Left cardiac atrium (tissue), 4 donors: ENCODE results near the gene SCP2. TPM values are rescaled to one million over a fixed set of nuclear protein-coding genes. Genes with fewer than 3 reads are reported as not detected.

Experiments used
- ATAC-seq, 2 donors: fragments of 200-7000 bp; cut with Tn5 transposase; one replicate each; pipeline ENCODE4 v1.9.1; 2020; ENCODE audit warnings: mild to moderate bottlenecking in 2 of 2, moderate library complexity in 2 of 2
- DNase-seq: peaks from one replicate; pipeline ENCODE4 v3.0.0-alpha.2; 2020
- intact Hi-C, 2 donors: fragments of 100-400 bp; cut with DNase I; formaldehyde crosslinking; loops; one replicate each; pipeline versions ENCODE4 v1.14.1 to v1.15.1; 2022 to 2023
- total RNA-seq, 2 donors: library from RNA; stranded (reverse); fragmentation: NEBNext Ultra II Directional; extraction: Animal tissue kit (Norgen Biotek cat#: 25700); gene quantifications; one replicate each; pipeline ENCODE4 v1.2.1, GENCODE V29; 2021
- donor health status: DM: no; HTN: yes; CAD: no.
- donor health status: DM: no; HTN: yes; CAD: no; lungs with severe emphysema.
- donor health status: DM: yes; HTN: yes; CAD: no.
- donor health status: Dilated cardiomyopathy.

SCP2 gene
- total RNA-seq, 2 donors from 2014 or later = 126 to 148 TPM

- ATAC-seq (no peak), DNase-seq (no peak)
These were observed 12.6 kb upstream of the SCP2 start for GRCh38 chr1:52914463-52914862.

GRCh38 chr1:52915211-52915854, 11.7 kb upstream of the SCP2 start:
- intact Hi-C loops = no loop called here
- DNase-seq (no peak), ATAC-seq (peak in 1 of 2 donors; percentile 35)

More at GRCh38 chr1:52914463-52914862, 12.6 kb upstream of the SCP2 start:
- intact Hi-C loops = no loop called here

- no peak for ATAC-seq
- intact Hi-C loops = no loop called here
- DNase-seq = no peak
These were observed 11.2 kb upstream of the SCP2 start for GRCh38 chr1:52915855-52916220.

GRCh38 chr1:52916241-52916975, 10.7 kb upstream of the SCP2 start:
- ATAC-seq (peak in 1 of 2 donors; percentile 4), DNase-seq (peak; percentile 26)
- intact Hi-C loops = no loop called here

- intact Hi-C loops = no loop called here
- DNase-seq (peak; percentile 47), ATAC-seq (peak in 1 of 2 donors; percentile 19)
These were observed 9.9 kb upstream of the SCP2 start for GRCh38 chr1:52917156-52917555.

- DNase-seq (no peak), ATAC-seq (no peak)
- intact Hi-C loops = no loop called here
These were observed 9.5 kb upstream of the SCP2 start for GRCh38 chr1:52917581-52917980.

GRCh38 chr1:52918201-52918600, 8.9 kb upstream of the SCP2 start:
- DNase-seq = no peak
- ATAC-seq = no peak
- intact Hi-C loops = no loop called here

- ATAC-seq = no peak
- DNase-seq = no peak
- intact Hi-C loops = no loop called here
These were observed 7.9 kb upstream of the SCP2 start for GRCh38 chr1:52919051-52919722.

- intact Hi-C loops = loop anchor here in 1 of 2 donors (10.0 kb wide), 2 partner anchors 125 to 225 kb away; partner anchors contain the start of gene COA7
- no peak for DNase-seq
These were observed 7.2 kb upstream of the SCP2 start for GRCh38 chr1:52919723-52920483.

GRCh38 chr1:52920791-52921291, 6.2 kb upstream of the SCP2 start:
- intact Hi-C loops = loop anchor here in 1 of 2 donors (10.0 kb wide), 2 partner anchors 124 to 226 kb away; partner anchors contain the start of gene COA7
- DNase-seq (peak; percentile 36), ATAC-seq (peak; percentile 84 to 86)

More at GRCh38 chr1:52919723-52920483, 7.2 kb upstream of the SCP2 start:
- ATAC-seq = no peak

- ATAC-seq (no peak), DNase-seq (no peak)
- intact Hi-C loops = loop anchor here in 1 of 2 donors (10.0 kb wide), 2 partner anchors 119 to 231 kb away; partner anchors contain the start of gene COA7
These were observed 1.5 kb upstream of the SCP2 start for GRCh38 chr1:52925571-52926005.

GRCh38 chr1:52926864-52927211, 238 bp upstream of the SCP2 start:
- no peak for DNase-seq
- peak in 1 of 2 donors; percentile 58 for ATAC-seq
- intact Hi-C loops = loop anchor here in 1 of 2 donors (10.0 kb wide), 2 partner anchors 118 to 232 kb away; partner anchors contain the start of gene COA7

GRCh38 chr1:52928015-52928404, 934 bp downstream of the SCP2 start:
- ATAC-seq (peak; percentile 9 to 57), DNase-seq (no peak)
- intact Hi-C loops = loop anchor here in 1 of 2 donors (10.0 kb wide), 2 partner anchors 117 to 233 kb away; partner anchors contain the start of gene COA7

GRCh38 chr1:52929019-52929418, 1.9 kb downstream of the SCP2 start:
- DNase-seq = no peak
- ATAC-seq = no peak
- intact Hi-C loops = loop anchor here in 1 of 2 donors (10.0 kb wide), 2 partner anchors 116 to 234 kb away; partner anchors contain the start of gene COA7

GRCh38 chr1:52937433-52938182, 10.5 kb downstream of the SCP2 start:
- DNase-seq (no peak), ATAC-seq (no peak)
- intact Hi-C loops = no loop called here

- no peak for ATAC-seq
- intact Hi-C loops = no loop called here
- no peak for DNase-seq
These were observed 11.0 kb downstream of the SCP2 start for GRCh38 chr1:52938183-52938451.

GRCh38 chr1:52943876-52944416, 16.9 kb downstream of the SCP2 start:
- intact Hi-C loops = no loop called here
- DNase-seq (no peak), ATAC-seq (no peak)

- ATAC-seq (no peak), DNase-seq (no peak)
- intact Hi-C loops = no loop called here
These were observed 17.5 kb downstream of the SCP2 start for GRCh38 chr1:52944566-52944965.
